ENCODE measurements around the gene CXCR5. TPM values are rescaled to one million over a fixed set of nuclear protein-coding genes. Genes with fewer than 3 reads are reported as not detected.
"Not testable (repeated sequence)": the region's sequence is repeated elsewhere in the genome, so short reads cannot be mapped to it uniquely, and the experiment has no call there.

Gene CXCR5, protein sequence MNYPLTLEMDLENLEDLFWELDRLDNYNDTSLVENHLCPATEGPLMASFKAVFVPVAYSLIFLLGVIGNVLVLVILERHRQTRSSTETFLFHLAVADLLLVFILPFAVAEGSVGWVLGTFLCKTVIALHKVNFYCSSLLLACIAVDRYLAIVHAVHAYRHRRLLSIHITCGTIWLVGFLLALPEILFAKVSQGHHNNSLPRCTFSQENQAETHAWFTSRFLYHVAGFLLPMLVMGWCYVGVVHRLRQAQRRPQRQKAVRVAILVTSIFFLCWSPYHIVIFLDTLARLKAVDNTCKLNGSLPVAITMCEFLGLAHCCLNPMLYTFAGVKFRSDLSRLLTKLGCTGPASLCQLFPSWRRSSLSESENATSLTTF
- total RNA-seq = 10 to 100 TPM; 18.9 to 21.3 TPM

DNA sequence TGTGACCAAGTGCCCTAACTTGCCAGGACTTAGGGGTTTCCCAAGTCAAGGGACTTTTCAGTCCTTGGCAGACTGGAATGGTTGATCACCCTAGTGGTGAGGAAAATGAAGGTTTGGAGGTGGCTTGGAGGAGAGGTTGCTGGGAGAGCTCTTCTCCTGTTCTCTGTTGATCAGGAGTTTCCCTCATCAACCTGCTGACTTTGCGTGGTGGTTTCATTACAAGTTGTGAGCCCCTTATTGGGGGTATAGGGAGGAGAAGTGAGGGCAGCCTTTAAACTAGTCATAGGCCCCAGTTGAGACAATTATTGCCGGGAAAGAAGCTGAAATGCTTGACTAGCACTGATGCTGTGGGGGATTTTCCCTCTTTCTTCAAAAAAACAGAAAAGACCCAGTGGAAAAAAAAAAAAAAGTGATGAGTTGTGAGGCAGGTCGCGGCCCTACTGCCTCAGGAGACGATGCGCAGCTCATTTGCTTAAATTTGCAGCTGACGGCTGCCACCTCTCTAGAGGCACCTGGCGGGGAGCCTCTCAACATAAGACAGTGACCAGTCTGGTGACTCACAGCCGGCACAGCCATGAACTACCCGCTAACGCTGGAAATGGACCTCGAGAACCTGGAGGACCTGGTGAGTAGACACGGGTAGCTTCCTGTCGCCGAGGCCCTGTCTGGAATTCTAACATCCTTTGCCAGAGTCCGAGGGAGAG lies at the start of gene CXCR5:
Gene CXCR5, plus strand, starts transcription at position 525 of the 704 bp plus-strand sequence. Its CDS starts 50 bp downstream, at position 575.
- CTCF ChIA-PET = interaction anchor here (0.6 to 2.3 kb wide), 24 partner anchors 10 to 289 kb away, joined by 3 to 17 read pairs (median 4); partner anchors contain the start of gene DDX6

DNA sequence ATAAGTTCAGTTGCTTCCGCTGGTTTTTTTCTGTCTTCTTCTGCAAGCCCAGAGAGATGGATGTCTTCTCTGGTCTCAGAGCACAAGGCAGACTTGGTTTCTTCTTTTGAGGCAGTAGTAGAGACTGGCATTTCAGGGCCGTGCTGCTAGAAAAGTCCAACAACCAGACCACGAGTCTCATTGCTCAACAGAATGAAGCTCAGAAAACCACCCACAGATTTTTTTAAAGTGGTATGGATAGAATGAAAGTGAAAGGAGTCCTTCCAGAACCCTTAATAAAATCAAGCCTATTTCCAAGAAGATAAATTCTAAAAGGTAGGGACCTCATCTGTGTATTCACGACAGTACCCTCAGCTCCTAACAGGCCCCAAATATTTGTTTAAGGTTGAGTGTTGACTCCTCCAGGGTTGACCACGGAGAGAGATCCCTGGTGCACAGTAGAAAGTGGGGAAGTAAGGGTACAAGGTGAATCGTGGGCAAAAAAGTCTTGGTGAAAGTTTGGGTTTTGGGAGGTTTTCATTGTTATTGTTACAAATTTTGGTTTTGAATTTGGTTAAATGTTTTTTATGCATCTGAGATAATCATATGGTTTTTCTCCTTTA lies 49.2 kb upstream of the CXCR5 start:
- H3K4me3 Mint-ChIP-seq = peak overlapping the region; percentile 34
- H3K36me3 Mint-ChIP-seq (ENCODE audit: low read depth) = no peaks in the 10 kb centered on the region
- no peaks in the 10 kb centered on the region for H3K9me3 Mint-ChIP-seq (ENCODE audit: low read depth)
- ChIA-PET CTCF (interaction anchor here (0.6 to 1.5 kb wide), 6 partner anchors 42 to 175 kb away, joined by 3 to 6 read pairs (median 4); no protein-coding TSS in a partner anchor), POLR2A (no interaction called here)
- DNase-seq (peak; percentile 16), ATAC-seq (peak; percentile 34)
- peak overlapping the region; percentile 87 for H3K27ac Mint-ChIP-seq
- intact Hi-C loops (cut with DNase I, micrococcal nuclease) = no loop called here
- no peaks in the 10 kb centered on the region for H3K27me3 Mint-ChIP-seq
- peaks cover 20% of the 10 kb centered on the region for H3K4me1 Mint-ChIP-seq

More for the DNA sequence above, at the start of gene CXCR5:
- intact Hi-C loops (cut with DNase I, micrococcal nuclease) = loop anchor here (1.0 to 5.0 kb wide), 7 partner anchors 13 to 186 kb away; no protein-coding TSS in a partner anchor
- DNase-seq = peak; percentile 80
- Mint-ChIP-seq H3K36me3 (ENCODE audit: low read depth) (peaks cover 39% of the 10 kb centered on the region), H3K4me1 (peaks cover 80% of the 10 kb centered on the region), H3K4me3 (peak within 1 kb of the TSS; percentile 75), H3K27ac (peak within 1 kb of the TSS; percentile 90), H3K27me3 (no peaks in the 10 kb centered on the region), H3K9me3 (ENCODE audit: low read depth) (no peaks in the 10 kb centered on the region)
- ATAC-seq = peak; percentile 68
- POLR2A ChIA-PET = interaction anchor here (0.6 to 2.5 kb wide), 15 partner anchors 11 to 659 kb away, joined by 3 to 62 read pairs (median 4); partner anchors contain the start of genes CENATAC, DDX6 and JAML

DNA sequence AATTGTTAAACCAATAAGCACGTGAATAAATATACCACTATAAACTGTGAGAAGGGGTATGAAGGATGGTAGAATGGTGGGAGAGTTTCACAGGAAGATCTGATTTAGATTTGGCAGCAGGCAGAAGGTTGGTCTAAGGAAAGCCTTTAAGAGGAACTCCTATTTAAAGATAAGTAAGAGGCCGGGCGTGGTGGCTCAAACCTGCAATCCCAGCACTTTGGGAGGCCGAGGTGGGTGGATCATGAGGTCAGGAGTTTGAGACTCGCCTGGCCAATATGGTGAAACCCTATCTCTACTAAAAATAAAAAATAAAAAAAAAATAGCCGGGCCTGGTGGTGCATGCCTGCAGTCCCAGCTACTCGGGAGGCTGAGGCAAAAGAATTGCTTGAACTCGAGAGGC lies 45.8 kb upstream of the CXCR5 start:
- intact Hi-C loops (cut with DNase I, micrococcal nuclease) = no loop called here
- Mint-ChIP-seq H3K9me3 (ENCODE audit: low read depth) (no peaks in the 10 kb centered on the region), H3K4me3 (no peak overlapping the region), H3K36me3 (ENCODE audit: low read depth) (no peaks in the 10 kb centered on the region), H3K27me3 (no peaks in the 10 kb centered on the region), H3K4me1 (peaks cover 45% of the 10 kb centered on the region), H3K27ac (no peak overlapping the region)
- ATAC-seq (no peak), DNase-seq (no peak)
- ChIA-PET CTCF (no interaction called here), POLR2A (interaction anchor here (0.7 to 1.4 kb wide), 2 partner anchors 45 to 858 kb away, joined by 3 read pairs; no protein-coding TSS in a partner anchor)

DNA sequence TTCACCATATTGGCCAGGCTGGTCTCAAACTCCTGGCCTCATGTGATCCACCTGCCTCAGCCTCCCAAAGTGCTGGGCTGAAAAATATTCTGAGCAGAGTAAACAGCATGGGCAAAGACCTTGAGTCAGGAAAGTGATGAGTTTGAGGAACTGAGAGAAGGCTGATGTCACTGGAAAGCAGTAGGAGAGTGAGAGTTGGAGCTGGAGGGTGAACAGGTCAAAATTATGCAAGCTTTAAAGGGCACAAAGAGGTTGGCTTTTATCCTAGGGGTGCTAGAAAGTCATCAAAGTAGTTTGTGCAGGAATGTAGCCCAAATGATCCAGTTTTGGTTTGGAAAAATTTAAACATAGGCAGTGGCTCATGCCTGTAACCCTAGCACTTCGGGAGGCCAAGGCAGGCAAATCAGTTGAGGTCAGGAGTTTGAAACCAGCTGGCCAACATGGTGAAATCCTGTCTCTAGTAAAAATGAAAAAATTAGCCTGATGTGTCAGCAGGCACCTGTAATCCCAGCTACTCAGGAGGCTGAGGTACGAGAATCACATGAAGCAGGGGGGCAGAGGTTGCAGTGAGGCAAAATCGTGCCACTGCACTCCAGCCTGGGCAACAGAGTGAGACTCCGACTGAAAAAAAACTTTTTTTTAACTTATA lies 44.7 kb upstream of the CXCR5 start:
- Mint-ChIP-seq H3K9me3 (ENCODE audit: low read depth) (no peaks in the 10 kb centered on the region), H3K4me1 (peaks cover 47% of the 10 kb centered on the region), H3K27ac (peak overlapping the region; percentile 44), H3K36me3 (ENCODE audit: low read depth) (no peaks in the 10 kb centered on the region), H3K27me3 (no peaks in the 10 kb centered on the region), H3K4me3 (no peak overlapping the region)
- ChIA-PET POLR2A (interaction anchor here (0.6 to 1.7 kb wide), 4 partner anchors 26 to 49 kb away, joined by 3 to 9 read pairs (median 4); partner anchors contain the start of gene CXCR5), CTCF (interaction anchor here (0.7 to 1.8 kb wide), 7 partner anchors 32 to 330 kb away, joined by 3 to 7 read pairs (median 3); no protein-coding TSS in a partner anchor)
- intact Hi-C loops (cut with DNase I, micrococcal nuclease) = no loop called here
- DNase-seq (peak; percentile 24), ATAC-seq (peak; percentile 43)

DNA sequence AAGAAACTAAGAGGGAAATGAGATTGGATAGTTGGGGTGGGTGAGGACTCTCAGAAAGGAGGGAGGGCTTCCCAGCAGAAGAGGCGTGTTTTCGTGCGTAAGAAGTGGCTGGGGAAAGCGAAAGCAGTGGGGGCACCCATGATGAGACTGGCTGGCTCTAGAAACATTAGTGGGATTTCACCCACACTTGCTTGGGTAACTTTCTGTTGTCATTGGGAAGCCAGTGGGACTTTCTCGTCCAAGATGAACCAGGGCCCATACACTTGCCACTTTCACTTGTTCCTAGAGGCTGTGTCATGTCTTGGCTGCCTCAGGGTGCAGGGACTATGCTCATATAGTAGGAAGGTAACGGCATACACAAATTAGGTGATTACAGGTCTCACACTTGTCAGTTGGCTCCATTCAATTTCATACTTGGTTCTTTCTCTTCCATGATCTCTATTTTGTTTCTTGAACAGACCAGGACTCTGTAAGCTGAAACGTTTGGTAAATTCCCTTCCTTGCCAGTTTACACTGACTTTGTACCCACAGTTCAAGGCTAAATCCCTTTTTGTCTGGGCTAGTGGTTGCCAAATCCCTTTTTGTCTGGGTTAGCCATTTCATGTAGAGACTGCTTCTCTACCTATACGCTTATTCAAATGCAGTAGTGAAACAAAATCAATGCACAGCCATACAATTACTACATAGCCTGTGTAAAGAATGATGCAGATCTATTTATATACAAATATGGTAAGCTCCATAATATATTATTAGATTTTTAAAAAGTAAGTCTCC lies 42.0 kb upstream of the CXCR5 start:
- POLR2A ChIA-PET = interaction anchor here (1.3 kb wide), 1 partner anchor 42 kb away, joined by 4 read pairs; the partner anchor contains the start of gene CXCR5
- Mint-ChIP-seq H3K4me1 (peaks cover 49% of the 10 kb centered on the region), H3K4me3 (peak overlapping the region; percentile 4), H3K27me3 (no peaks in the 10 kb centered on the region), H3K36me3 (ENCODE audit: low read depth) (no peaks in the 10 kb centered on the region), H3K9me3 (ENCODE audit: low read depth) (no peaks in the 10 kb centered on the region), H3K27ac (peak overlapping the region; percentile 71)
- DNase-seq = peak; percentile 76
- CTCF ChIA-PET = interaction anchor here (1.0 kb wide), 1 partner anchor 49 kb away, joined by 3 read pairs; no protein-coding TSS in a partner anchor
- intact Hi-C loops (cut with DNase I, micrococcal nuclease) = loop anchor here (1.0 to 5.0 kb wide), 4 partner anchors 29 to 50 kb away; partner anchors contain the start of genes CXCR5 (in 2 of the 2) and DDX6 (in 1 of the 2)
- ATAC-seq = peak; percentile 79

DNA sequence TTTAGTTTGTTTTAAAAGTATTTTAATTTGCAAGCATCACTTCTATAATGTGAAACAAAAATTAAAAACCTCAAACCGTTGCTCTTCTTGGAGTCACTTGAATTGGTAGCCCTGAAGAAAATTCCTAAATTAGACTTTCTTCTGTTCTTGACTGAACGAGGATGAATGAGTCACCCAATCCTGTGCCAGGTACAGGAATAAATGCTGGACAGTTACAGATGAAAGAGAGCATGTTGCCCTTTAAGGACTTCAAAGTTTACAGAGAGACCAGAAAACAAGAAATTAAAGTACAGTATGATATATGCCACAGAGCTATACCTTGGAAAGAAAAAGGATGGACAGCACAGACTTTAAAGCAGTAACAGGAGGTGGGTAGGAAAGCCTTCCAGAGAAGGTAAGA lies 41.3 kb upstream of the CXCR5 start:
- no peaks in the 10 kb centered on the region for H3K27me3 Mint-ChIP-seq
- peak overlapping the region; percentile 17 for H3K27ac Mint-ChIP-seq
- H3K4me3 Mint-ChIP-seq = no peak overlapping the region

DNA sequence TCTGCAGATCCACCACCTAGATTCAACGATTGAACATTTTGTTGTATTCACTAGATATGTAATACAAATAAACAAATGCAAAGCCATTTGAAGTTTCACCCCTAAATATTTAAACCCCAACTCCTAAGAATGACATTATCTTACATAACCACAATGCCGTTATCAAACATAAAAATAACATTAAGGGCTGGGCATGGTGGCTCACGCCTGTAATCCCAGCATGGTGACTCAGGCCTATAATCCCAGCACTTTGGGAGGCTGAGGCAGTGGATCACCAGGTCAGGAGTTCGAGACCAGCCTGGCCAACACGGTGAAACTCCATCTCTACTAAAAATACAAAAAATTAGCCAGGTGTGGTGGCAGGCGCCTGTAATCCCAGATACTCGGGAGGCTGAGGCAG lies 40.8 kb upstream of the CXCR5 start:
- H3K36me3 Mint-ChIP-seq (ENCODE audit: low read depth); POLR2A ChIA-PET; H3K9me3 Mint-ChIP-seq (ENCODE audit: low read depth); H3K27me3 Mint-ChIP-seq; DNase-seq; H3K4me3 Mint-ChIP-seq; ATAC-seq: not testable (repeated sequence)
- peaks cover 50% of the 10 kb centered on the region for H3K4me1 Mint-ChIP-seq
- CTCF ChIA-PET = interaction anchor here (1.0 kb wide), 1 partner anchor 87 kb away, joined by 4 read pairs; no protein-coding TSS in a partner anchor
- intact Hi-C loops (cut with DNase I, micrococcal nuclease) = loop anchor here in 1 of 2 experiments (5.0 kb wide), 1 partner anchor 39 kb away; the partner anchor contains the start of gene CXCR5
- peak overlapping the region; percentile 17 for H3K27ac Mint-ChIP-seq

More for the DNA sequence above, 41.3 kb upstream of the CXCR5 start:
- peaks cover 50% of the 10 kb centered on the region for H3K4me1 Mint-ChIP-seq
- H3K9me3 Mint-ChIP-seq (ENCODE audit: low read depth) = no peaks in the 10 kb centered on the region
- no peak for ATAC-seq
- intact Hi-C loops (cut with DNase I, micrococcal nuclease) = loop anchor here in 1 of 2 experiments (5.0 kb wide), 1 partner anchor 40 kb away; the partner anchor contains the start of gene CXCR5
- POLR2A ChIA-PET = no interaction called here
- H3K36me3 Mint-ChIP-seq (ENCODE audit: low read depth) = no peaks in the 10 kb centered on the region
- no peak for DNase-seq
- CTCF ChIA-PET = interaction anchor here (1.0 kb wide), 1 partner anchor 50 kb away, joined by 3 read pairs; no protein-coding TSS in a partner anchor

DNA sequence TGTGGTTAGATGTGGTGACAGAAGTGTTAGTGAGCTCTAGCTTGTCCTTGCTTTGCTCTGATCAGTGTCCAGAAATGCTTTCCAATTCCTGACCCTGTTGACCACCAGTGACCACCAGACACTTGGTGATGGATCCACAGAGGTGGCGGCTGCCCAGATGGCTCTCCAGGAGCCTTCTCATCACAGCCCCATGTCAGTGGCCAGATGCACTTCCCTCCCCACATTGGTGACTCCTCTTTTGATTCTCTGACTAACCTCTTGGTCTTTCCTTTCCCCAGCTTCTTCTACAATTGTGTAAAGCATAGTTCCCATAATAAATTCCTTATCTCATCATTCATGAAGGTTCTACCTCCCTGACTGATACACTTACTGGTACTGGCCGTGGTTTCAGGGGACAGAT lies 40.1 kb upstream of the CXCR5 start:
- H3K4me3 Mint-ChIP-seq = no peak overlapping the region
- no peaks in the 10 kb centered on the region for H3K27me3 Mint-ChIP-seq
- H3K27ac Mint-ChIP-seq = peak overlapping the region; percentile 0
- H3K4me1 Mint-ChIP-seq = peaks cover 50% of the 10 kb centered on the region
- peak; percentile 16 for DNase-seq
- intact Hi-C loops (cut with DNase I, micrococcal nuclease) = loop anchor here in 1 of 2 experiments (5.0 kb wide), 1 partner anchor 39 kb away; the partner anchor contains the start of gene CXCR5
- CTCF ChIA-PET = interaction anchor here (0.7 to 1.6 kb wide), 4 partner anchors 40 to 222 kb away, joined by 3 to 7 read pairs (median 4); partner anchors contain the start of gene CXCR5
- POLR2A ChIA-PET = no interaction called here
- H3K36me3 Mint-ChIP-seq (ENCODE audit: low read depth) = no peaks in the 10 kb centered on the region
- no peaks in the 10 kb centered on the region for H3K9me3 Mint-ChIP-seq (ENCODE audit: low read depth)
- ATAC-seq = no peak

DNA sequence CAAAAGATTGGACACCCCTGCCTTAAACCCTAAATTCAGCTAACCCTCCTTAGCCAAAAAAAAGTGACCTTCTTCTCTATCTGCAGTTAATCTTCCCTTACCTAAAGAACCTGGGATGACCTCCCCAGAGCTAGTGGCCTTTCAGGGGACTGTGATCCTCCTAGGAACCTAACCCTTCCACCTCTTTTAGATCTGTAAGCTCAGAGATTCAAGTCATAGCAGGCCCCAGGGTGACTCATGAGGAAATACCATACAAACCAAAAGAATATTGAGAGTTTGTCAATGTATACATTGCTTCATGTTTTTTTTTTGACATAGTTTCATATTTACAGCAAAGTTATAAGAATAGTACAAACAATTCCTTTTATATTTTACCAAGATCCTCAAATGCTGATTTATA lies 38.3 kb upstream of the CXCR5 start:
- peak overlapping the region; percentile 5 for H3K4me3 Mint-ChIP-seq
- ATAC-seq (peak; percentile 70), DNase-seq (peak; percentile 55)
- H3K27me3 Mint-ChIP-seq = no peaks in the 10 kb centered on the region
- H3K4me1 Mint-ChIP-seq = peaks cover 47% of the 10 kb centered on the region
- H3K36me3 Mint-ChIP-seq (ENCODE audit: low read depth) = no peaks in the 10 kb centered on the region
- peak overlapping the region; percentile 68 for H3K27ac Mint-ChIP-seq
- ChIA-PET POLR2A (interaction anchor here (0.7 to 1.1 kb wide), 4 partner anchors 32 to 418 kb away, joined by 3 to 6 read pairs (median 4); partner anchors contain the start of gene DDX6), CTCF (interaction anchor here (0.9 to 1.3 kb wide), 4 partner anchors 23 to 53 kb away, joined by 3 to 7 read pairs (median 4); no protein-coding TSS in a partner anchor)
- intact Hi-C loops (cut with DNase I, micrococcal nuclease) = loop anchor here in 1 of 2 experiments (2.0 kb wide), 1 partner anchor 25 kb away; no protein-coding TSS in a partner anchor
- H3K9me3 Mint-ChIP-seq (ENCODE audit: low read depth) = no peaks in the 10 kb centered on the region

All from activated CD4-positive, alpha-beta T cell treated with anti-CD3 and anti-CD28 coated beads for 36 hours (primary cell).